HG03280 (cell line): ENCODE results near the gene LRMDA.

Experiments
- ATAC-seq: cut with Tn5 transposase; IDR thresholded peaks from one replicate; pipeline ENCODE4 v1.9.1; 2021; ENCODE audit warnings: mild to moderate bottlenecking, moderate library complexity; ENCODE audit not compliant: unreplicated experiment

Gene LRMDA

DNA sequence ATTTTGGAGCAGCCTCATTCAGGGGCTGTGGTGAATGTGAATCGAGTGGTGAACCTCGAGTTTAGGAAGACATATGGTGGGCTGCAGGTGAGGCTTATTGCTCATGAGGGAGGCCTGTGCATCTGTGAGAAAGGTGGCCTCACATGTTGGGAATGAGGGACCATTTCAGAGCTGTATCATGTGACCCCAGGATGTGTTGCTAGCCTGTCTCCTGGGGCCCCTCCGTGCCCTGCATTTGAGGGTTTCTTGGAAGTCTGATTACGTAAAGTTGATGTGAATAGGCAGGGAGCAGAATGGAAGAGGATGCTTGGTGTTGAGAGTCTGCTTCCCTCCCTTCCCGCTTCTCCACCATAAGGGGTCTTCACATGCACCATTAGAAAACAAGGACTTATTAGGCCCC is 569.1 kb downstream of the LRMDA start:
- ATAC-seq: no peak

DNA sequence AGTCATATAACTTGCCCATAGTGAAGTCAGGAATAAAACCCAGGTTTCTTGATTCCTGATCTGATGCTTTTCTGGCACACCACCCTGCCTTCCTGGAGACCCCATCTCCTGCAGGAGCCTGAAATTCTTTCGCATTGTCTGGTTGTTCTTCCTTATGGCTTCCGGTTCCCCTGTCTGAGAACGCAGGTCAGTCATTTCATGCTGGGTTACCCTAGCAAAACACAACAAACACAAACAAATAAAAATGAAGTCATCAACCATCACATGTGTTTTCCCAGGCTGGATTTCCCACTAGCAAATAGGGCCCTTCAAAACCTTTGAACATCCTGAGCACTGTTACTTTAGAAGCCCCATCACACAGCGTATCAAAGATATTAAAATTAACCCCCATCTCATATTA is 569.6 kb downstream of the LRMDA start:
- ATAC-seq: no peak

DNA sequence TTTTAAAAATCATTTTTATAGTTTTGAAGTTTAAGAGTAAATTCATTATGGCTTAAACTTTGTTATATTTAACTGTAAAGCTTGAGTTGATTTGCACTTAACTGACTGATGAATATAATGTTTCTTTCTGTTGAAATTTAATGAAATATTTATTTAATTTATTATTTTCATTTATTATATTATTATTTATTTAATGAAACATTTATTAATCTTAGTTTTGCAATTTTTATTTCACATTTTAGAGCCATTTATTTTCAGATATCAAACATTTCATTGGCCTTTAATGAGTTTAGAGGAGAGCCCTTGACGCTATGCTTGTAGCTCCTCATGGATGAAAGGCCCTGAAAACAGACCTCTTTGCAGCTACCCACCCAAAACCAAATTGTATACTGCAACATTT is 570.0 kb downstream of the LRMDA start:
- ATAC-seq: no peak

DNA sequence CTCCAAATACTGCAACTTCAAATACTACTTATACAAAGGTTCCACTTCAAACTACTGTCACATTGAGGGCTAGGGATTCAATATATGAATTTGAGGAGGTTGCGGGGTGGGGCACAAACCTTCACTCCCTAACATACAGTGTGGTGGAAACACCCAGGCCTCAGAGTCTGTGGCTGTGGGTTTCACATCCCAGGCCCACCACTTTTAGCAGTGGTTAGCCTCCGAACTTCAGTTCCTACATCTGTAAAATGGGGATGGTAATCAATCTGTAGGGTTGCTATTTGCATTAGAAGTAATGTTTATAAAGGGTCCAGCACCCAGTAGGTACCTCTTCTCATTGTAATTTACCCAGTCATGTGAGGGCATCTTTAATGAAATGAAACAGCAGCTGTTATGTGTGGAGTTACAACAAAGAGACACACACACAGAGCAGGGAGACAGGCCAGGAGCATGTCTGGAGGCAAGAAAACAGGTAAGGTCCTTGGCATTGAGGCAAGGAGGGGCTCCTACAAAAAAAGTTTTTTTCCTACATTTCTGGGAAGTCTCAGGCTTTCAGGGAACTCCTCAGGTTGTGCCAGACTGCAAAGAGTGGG is 570.9 kb downstream of the LRMDA start:
- no peak for ATAC-seq

DNA sequence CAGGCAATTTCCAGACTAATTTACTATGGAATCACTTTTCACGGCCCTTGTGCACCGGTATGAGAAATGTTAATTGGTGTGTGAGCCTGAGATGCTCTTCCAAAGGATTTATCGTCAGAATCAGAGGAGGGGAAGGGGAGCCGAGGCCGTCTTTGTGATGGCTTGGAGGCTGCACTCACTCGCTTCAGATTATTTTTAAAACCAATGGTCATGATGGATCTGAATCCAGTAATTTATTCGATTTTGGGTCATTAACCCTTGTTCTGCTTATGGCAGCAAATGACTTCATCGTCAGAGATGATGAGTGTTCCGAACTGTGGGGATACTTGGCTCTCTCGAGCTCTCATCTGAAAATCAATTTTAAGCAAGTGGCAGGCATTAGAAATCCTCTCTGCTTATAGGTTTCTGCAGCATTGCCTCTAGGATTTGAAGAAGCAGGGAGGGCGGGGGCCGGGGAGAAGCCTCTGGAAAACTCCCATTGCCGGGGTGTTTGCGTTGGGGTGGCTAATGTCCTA is 576.3 kb downstream of the LRMDA start:
- ATAC-seq: no peak

DNA sequence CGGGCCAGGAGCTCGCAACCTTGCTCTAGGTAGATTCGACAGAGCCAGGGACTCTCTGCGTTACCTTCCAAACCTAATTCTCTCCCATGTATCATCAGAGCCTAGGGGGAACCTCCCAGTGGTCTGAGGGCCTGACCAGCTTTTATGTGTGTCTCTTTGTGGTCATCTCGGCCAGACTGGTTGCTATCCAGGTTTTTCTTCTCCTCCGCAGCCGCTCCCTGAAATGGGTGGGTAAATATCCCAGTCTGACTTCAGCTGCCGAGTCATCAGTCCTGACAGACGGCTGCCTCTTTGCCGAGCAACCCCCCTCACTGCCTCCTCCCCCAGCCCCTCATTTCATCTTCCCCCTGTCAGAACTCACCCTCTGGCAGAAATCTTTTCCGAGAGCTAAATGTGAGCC is 578.1 kb downstream of the LRMDA start:
- ATAC-seq: no peak

DNA sequence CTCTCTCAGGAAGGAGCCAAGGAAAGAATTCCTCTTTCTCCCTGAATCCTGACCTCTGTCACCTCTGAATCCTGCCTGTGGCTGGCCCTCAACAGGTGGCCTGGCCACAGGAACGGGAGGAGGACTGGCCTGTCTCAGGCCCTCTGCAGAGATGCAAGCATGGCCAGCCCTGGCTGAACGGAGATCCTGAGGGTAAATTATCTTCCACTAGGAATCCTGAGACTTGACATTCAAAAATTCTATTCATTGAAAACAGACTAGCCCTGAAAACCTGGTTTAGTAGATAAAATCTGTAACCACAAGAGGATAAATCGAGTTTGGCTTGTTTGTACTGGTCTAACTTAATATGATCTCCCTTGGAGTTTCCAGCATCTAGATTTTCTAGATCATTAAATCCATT is 579.3 kb downstream of the LRMDA start:
- ATAC-seq: no peak

DNA sequence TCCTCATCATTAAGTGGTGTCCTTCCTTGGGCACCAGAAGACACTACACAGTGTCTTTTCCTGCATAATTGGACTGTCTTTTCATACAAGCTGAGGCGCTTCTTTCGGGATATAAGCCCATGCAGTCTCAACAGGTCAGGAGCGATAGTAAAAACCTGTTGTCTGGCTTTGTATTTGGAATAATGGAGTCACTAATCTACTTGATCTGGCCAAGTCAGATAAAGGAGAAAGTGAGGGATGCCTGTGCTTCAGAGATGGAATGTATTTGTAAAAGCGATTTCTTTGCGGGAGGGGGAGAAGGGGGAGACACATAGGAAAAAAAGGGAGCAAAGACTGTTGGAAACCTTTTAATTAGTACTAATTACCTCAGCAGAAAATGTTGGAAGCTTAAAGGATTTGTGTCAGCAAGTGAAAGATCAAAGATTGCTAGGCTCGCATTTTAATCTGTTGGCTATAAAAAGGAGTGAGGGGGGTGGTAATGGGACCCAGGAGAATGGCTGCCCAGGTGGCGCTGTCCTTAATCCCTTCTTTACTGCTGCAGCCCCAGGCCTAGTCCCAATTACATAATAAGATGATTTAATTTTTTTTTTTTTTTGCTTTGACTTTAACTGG is 581.4 kb downstream of the LRMDA start:
- no peak for ATAC-seq

DNA sequence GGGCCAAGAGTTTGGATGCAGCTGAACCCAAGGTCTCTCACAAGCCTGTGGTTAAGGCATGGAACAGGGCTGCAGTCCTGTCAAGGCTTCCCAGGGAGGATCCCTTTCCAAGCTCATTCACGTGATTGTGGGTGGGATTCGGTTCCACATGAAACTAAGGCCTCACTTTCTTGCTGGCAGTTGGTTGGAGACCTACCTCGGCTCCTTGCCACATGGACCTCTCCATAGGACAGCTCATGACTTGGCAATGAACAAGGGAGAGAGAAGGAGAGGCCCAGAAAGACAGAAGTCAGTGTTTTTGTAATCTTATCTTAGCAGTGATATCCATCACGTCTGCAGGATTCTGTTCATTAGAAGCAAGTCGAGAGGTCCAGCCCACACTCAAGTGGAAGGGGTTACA is 583.8 kb downstream of the LRMDA start:
- ATAC-seq: no peak

DNA sequence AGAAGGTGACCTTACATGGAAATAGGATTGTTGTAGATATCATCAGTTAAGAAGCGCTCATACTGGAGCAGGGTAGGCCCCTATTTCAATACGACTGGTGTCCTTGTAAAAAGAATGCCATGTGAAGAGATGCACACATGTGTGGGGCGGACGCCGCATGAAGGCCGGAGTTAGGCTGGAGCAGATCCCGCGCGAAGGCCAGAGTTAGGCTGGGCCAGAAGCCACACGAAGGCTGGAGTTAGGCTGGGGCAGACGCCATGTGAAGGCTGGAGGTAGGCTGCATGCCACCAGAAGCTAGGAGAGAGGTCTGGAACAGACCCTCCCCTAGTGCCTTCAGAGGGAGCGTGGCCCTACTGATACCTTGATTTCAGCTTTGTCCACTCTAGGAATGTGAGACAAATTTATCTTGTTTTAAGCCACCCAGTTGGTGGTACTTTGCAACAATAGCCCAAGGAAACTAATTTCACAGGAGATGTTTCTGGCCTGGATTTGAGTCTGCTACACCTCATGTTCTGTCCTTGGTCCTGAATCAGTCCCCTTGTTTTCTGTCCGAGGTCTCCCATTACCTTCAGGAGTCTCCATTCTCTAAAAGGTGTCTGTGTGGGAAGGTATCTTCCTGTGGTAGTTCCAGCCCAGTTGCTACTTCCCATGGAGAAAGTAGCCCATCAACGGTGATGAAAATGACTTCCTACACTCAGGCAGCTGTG is 585.8 kb downstream of the LRMDA start:
- no peak for ATAC-seq

DNA sequence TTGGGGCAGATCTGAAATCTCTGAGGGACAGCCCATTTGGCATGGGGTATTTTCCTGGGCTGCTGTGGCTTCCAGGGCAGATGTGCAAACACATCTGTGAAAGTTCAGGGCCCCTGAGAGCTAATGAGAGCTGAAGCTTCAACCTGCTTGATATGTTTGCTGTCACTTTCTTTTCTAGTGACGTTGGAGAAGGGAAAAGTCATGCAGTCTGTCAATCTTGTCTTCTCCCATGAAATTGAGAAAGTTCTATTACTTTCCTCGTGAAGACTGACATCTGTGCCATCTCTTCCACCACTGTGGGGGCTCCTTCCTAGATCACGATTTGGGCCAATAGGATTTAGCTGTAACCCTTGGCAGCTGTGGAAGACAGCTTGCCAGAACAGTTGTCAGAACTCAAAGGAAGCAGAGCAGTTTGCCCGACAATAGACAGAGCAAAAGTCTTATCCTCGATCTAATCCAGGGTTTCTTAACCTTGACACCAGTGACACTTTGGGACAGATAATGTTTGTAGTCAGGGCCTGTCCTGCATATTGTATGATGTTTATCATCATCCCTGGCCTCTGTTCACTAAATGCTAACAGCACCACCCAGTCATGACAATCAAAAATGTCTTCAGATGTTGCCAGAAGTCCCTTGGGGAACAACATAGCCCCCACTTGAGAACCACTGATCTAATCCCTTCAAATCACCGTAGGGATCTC is 586.5 kb downstream of the LRMDA start:
- ATAC-seq: no peak

DNA sequence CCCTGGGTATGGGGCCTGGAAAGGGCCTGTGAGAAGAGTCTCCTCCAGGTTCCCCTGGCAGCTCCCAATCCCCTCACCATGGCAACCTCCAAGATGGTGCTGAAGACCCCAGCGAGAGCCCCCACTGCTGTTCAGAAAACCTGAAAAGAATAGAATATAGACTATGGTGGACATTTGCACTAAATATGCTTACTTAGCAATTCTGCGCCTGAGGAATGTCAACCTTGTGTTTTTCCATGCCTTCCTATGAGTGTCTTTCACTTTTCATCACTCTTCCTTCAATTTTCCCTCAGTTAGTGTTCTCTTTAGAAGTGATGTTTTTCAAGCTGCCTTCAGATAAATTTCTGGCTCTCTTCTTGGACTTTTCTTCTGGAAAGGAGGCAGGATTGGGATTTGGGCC is 589.2 kb downstream of the LRMDA start:
- no peak for ATAC-seq

DNA sequence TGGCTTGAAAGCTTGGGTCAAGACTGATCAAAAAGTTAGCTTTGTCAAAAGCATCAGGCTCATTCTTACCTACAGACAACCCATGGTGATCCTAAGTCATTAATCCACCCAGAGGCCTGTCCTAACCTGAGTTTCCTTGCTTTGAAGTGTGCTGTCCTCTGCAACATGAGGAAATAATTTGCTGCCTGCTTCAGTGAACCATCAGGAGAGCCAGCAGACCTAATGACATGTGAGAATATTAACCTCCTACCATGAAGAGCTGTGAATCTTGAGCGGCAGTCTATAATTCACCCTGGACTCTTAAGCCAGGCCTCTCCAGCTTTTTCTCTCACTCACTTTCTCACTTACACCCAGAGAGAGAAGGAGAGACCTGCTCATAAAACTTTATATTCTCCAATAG is 590.0 kb downstream of the LRMDA start:
- ATAC-seq: no peak

DNA sequence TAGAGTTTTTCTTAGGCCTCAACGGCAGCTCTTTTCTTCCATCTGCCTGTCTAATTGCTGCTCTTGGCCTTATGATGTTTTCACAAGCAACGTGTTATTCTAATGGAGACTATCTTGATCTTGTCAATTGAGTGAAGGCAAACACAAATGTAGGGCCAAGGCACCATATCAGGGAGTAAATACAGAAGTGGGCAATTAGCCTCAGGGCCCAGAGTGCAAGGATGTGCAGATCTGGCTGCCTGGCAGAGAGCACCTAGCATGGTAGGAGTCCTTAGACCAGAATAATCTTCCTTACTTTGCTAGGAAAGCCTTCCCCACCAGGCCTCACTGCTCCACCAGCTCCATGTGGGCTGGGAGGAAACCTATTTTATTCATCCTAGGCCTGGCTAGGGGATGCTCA is 590.9 kb downstream of the LRMDA start:
- ATAC-seq: no peak

DNA sequence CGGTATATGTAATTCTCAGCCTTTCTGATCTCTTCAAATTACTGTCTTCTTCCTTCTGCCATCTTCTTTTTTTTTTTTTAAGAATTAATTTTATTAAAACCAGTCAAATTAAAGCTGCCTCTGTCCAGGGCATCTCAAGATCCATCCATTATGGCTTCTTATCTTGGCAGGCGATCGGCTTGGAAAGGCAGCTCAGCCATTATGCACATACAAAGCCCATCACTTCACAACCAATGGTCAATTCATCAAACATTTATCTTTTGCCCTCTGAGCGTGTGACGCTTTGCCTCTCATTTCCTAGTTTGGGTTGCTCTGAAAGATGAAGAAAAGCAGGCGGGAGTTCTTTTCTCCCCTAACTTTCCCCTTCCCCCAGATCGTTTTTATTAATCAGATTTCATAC is 591.6 kb downstream of the LRMDA start:
- ATAC-seq: no peak

DNA sequence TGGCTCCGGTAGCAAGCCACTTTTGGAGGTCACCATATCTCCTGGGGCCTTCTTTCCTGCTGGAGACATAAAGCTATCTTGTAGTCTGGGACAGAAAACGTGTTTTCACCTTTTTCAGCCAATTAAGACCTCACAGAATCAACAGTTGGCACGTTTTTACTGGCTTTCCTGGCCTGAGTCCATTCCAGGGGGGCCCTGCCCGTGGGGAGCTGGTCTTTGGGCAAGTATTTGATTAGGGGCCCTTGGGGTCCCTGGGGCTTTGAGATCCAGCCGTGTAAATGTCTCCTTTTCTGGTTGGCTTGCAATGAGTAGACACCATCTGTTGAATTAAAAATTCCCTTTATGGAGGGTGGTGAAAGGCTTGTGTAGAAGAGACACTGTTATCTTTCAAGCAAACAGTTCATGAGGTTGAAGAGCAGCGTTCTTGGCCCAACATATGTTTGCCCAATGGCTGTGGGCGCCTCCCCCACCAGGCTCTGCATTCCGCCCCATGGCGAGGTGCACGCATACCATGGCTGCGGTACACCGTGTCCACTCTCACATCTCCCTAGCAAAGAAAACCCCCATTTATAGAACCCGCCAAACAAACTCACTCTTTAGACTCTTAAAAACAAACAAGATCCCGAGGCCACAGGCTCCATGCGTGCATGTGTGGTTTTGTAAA is 593.2 kb downstream of the LRMDA start:
- no peak for ATAC-seq

DNA sequence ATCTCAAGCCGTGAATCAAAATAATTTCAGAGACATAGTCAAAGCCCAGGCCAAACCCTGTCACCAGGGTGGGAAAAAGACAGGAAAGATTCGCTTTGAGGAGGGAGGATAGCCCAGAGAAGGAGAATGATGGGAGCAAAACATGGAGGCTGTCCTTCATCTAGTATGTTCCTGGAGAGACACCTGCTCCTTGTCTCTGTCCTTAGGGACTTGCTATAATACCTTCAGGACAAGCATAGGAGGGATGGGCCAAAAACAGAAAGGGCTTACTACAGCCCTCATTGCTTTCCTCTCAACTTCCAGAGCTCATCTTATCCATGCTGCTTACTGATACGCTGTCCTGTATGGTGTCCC is 593.7 kb downstream of the LRMDA start:
- ATAC-seq: no peak

DNA sequence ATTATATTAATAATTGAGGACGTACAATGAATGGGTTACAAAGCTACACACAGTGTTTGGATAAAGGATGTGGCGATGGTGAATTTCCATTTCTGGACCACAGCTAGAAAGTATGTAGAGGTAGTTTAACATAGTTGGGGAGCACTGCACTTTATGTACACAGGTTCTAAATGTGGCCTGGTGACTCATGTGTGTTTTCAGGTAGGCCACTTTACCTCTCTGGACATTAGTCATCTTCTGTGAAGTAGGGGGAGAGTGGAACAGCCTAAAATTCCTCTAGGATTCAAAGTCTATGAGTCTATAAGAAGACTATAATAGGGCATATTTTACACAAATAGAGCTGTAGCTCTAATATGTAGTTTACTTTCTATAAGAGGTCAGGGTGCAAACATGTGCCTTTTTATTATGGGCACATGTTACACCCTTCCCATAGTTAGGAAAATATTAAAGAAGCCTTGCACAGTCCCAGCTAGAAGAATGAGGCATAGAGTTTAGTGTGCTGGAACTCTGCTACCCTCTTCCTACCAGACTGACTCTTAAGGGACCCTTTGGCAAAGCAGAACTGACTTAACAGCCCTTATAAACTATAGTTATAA is 594.9 kb downstream of the LRMDA start:
- ATAC-seq: no peak

DNA sequence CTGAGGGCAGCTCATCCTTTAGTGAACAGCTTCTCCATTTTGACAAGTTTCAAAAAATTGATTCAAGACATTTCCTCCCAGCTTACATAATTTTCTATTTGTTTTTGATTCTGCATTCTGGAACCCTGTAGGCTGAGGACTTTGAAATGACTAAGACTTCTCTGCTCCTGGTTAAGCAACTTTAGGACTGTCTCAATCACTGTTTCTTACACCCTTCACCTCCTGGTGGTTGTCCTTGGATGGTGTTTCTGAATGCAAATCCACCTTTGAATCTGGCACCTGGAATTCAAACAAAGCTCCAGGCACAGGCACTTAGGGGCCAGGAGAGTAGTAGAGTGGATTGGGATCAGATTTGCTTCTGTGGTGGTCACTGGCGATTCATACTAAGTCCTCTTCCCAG is 595.5 kb downstream of the LRMDA start:
- ATAC-seq: no peak

DNA sequence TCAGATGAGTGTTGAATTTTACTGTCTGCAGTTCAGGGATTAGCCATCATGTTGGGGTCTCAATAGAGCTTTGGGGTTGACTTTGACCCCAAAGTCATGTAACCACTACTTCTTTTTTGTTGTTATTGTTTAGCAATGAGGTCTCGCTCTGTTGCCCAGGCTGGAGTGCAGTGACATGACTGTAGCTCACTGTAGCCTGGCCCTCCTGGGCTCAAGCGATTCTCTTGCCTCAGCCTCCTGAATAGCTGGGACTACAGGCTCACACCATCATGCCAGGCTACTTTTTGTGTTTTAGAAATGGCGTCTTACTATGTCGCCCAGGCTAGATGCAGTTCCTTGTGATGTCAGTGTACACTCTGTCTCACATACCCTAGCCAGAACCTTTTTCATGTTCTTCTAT is 598.4 kb downstream of the LRMDA start:
- ATAC-seq: no peak

DNA sequence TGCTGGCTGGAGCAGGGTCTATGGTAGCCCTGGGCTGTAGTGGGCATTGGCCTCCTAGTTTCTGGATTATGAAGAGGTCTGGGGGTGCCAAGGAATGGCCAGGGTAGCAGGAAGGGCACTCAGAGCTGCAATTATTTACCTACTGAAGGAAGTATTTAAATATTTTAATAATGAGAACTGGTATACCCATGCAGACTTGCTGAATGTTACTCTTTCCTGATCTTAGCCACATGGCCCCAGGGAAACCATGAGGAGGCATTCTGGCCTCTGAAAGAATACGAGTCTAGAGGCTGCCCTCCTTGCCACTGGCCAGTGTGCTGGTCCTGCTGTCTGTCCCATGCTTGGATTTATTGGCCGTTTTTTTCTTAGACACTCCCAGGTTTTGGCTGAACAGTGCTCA is 599.7 kb downstream of the LRMDA start:
- no peak for ATAC-seq
